Suprapubic skin (tissue), 4 donors: ENCODE measurements around the gene NSUN5.

ENCODE experiments used
- CTCF ChIP-seq, 2 donors: fragments of 200-600 bp in 1 of 2; fragments of 450-650 bp in 1 of 2; sonication (generic) in 1 of 2; IDR thresholded peaks; one replicate each; pipeline ENCODE4 v1.5.1; 2016 to 2019; ENCODE audit warnings: antibody characterized with exemption in 2 of 2, mild to moderate bottlenecking in 1 of 2, moderate library complexity in 1 of 2
- POLR2A ChIP-seq, 2 donors: fragments of 450-650 bp; IDR thresholded peaks; one replicate each; pipeline ENCODE4 v1.6.1; 2017; ENCODE audit warnings: antibody characterized with exemption in 2 of 2, mild to moderate bottlenecking in 2 of 2, moderate library complexity in 2 of 2
- POLR2AphosphoS5 ChIP-seq, 3 donors: sonication (generic); formaldehyde crosslinking; IDR thresholded peaks; one replicate each; pipeline ENCODE4 v1.6.1; 2017; ENCODE audit warnings: antibody characterized with exemption in 3 of 3

GRCh38 chr7:73354196-73354595 lies 45.6 kb upstream of the NSUN5 start:
- TF ChIP-seq CTCF (IDR thresholded peaks at IDR 0.05) (no peak), POLR2AphosphoS5 (IDR thresholded peaks at IDR 0.05) (no peak), POLR2A (IDR thresholded peaks at IDR 0.05) (no peak)
